Measurements from ENCODE around the gene LETM1. TPM values are rescaled to one million over a fixed set of nuclear protein-coding genes. Genes with fewer than 3 reads are reported as not detected.

Gene LETM1
- total and polyA plus RNA-seq, 2 donors (not counting 1 experiment from before 2014, with no cell fraction given): 15.8 to 70.4 TPM

DNA sequence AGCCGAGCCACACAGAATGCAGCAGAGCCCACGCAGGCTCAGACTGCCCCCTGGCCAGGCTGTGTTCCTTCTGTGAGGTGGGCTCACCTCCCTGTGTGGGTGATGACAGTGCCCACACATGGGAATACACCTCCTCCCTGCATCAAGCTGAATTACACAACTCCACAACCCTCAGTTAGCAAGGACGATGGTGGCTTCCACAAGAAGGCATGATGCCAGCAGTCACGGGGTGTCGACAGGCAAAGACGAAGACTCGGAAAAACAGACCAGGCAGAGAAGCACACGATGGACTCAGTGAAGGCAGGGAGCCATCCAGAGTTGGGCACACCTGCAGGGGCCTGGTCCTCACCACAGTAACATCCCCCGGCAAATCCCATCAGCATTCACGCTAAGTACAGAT is 12.1 kb downstream of the LETM1 start:
- Histone ChIP-seq H3K4me3 (replicated peaks in 1 of 4; ENCODE audit: control extremely low read depth in 1 of 4, insufficient read depth in 1 of 4, low read depth in 3 of 4, low read length in 4 of 4) (no peak overlapping the region), H3K4me1 (ENCODE audit: control insufficient read depth, extremely low read depth, insufficient read depth, low read length) (peaks cover 21% of the 10 kb centered on the region), H3K79me2 (ENCODE audit: control insufficient read depth, insufficient read depth, low read length) (peaks cover 29% of the 10 kb centered on the region), H3K9me3 (ENCODE audit: control insufficient read depth, insufficient read depth, low read depth, low read length) (no peaks in the 10 kb centered on the region), H4K20me1 (ENCODE audit: control insufficient read depth, extremely low read depth, insufficient read depth, low read length) (peaks cover 2% of the 10 kb centered on the region), H3K27me3 (ENCODE audit: control insufficient read depth, insufficient read depth, low read length) (no peaks in the 10 kb centered on the region), H3K9ac (ENCODE audit: insufficient read depth, low read length) (no peak overlapping the region), H3K4me2 (ENCODE audit: extremely low read depth, insufficient read depth, low read length) (peak overlapping the region; percentile 13), H3K36me3 (ENCODE audit: control insufficient read depth, insufficient read depth, low read length) (peaks cover 14% of the 10 kb centered on the region), H3K27ac (ENCODE audit: insufficient read depth, low read length) (peak overlapping the region; percentile 8), H2AFZ (ENCODE audit: low read length) (no peak overlapping the region)
- peak in 1 of 2 donors; percentile 46 for DNase-seq (ENCODE audit: low read depth in 2 of 2)
- no peak for TF ChIP-seq EZH2 (IDR thresholded peaks at IDR 0.05; ENCODE audit: low read length, missing control alignments)
- TF ChIP-seq, protein P1, sequence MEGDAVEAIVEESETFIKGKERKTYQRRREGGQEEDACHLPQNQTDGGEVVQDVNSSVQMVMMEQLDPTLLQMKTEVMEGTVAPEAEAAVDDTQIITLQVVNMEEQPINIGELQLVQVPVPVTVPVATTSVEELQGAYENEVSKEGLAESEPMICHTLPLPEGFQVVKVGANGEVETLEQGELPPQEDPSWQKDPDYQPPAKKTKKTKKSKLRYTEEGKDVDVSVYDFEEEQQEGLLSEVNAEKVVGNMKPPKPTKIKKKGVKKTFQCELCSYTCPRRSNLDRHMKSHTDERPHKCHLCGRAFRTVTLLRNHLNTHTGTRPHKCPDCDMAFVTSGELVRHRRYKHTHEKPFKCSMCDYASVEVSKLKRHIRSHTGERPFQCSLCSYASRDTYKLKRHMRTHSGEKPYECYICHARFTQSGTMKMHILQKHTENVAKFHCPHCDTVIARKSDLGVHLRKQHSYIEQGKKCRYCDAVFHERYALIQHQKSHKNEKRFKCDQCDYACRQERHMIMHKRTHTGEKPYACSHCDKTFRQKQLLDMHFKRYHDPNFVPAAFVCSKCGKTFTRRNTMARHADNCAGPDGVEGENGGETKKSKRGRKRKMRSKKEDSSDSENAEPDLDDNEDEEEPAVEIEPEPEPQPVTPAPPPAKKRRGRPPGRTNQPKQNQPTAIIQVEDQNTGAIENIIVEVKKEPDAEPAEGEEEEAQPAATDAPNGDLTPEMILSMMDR (conservative IDR thresholded peaks at IDR 0.05 in 1 of 2, IDR thresholded peaks at IDR 0.05 in 1 of 2; ENCODE audit: low read depth in 1 of 2, low read length in 2 of 2): no peak

DNA sequence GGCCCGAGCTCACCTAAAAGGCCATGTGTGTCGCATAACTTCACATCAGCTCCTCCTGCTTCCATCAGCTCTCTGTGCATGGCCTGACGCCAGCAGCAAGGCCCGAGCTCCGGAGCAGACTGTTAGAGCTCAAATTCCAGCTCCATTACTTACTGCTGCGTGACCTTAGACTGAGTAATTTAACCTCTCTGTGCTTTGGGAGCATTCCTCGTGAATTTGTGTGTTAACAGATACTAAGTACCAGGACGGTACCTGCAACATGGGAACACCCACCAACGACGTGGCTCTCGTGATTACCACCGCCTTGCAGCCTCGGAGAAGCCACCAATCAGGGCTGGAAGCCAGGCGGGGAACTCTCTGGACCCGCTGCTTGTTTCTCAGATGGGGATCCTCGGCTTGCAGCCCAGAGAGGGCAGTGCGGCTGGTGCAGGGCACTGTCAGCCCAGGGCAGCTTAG is 12.9 kb downstream of the LETM1 start:
- Histone ChIP-seq H3K27me3 (ENCODE audit: control insufficient read depth, insufficient read depth, low read length) (no peaks in the 10 kb centered on the region), H3K27ac (ENCODE audit: insufficient read depth, low read length) (peak overlapping the region; percentile 61)

DNA sequence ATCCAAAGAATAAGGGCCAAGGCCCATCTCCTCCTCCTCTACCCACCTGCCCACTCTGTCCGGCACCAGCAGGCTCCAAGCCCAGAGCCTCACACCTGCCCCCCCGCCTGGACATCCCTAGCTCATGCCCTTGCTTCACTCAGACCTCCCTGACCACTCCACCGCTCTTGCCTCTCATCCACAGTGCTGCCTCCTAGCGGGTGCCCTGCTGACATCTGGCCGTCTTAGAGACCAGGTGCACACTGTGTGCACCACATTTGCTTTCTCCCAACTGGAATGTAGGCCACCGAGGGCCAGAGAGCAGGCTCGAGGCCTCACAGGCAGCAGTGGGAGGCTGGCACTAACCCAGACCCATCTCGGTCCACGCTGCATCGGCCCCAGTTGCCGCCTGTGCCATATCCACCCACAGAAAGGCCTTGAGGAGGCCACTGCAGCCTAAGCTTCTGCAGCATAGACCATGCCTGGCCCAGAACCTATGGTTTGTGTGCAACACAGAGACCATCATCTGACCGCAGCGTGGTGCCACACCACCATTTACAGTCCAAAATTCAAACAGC is 13.5 kb downstream of the LETM1 start:
- TF ChIP-seq, protein P1 (conservative IDR thresholded peaks at IDR 0.05 in 1 of 2, IDR thresholded peaks at IDR 0.05 in 1 of 2; ENCODE audit: low read depth in 1 of 2, low read length in 2 of 2): no peak
- TF ChIP-seq EZH2 (IDR thresholded peaks at IDR 0.05; ENCODE audit: low read length, missing control alignments): no peak
- no peak overlapping the region for H3K4me3 ChIP-seq (replicated peaks in 1 of 4; ENCODE audit: control extremely low read depth in 1 of 4, insufficient read depth in 1 of 4, low read depth in 3 of 4, low read length in 4 of 4)
- no peaks in the 10 kb centered on the region for H3K27me3 ChIP-seq (ENCODE audit: control insufficient read depth, insufficient read depth, low read length)
- DNase-seq (ENCODE audit: low read depth in 2 of 2): peak in 1 of 2 donors; percentile 15
- no peak overlapping the region for H2AFZ ChIP-seq (ENCODE audit: low read length)
- peak overlapping the region; percentile 61 for H3K27ac ChIP-seq (ENCODE audit: insufficient read depth, low read length)
- H3K36me3 ChIP-seq (ENCODE audit: control insufficient read depth, insufficient read depth, low read length): peaks cover 16% of the 10 kb centered on the region
- H3K4me2 ChIP-seq (ENCODE audit: extremely low read depth, insufficient read depth, low read length): peak overlapping the region; percentile 44
- H3K4me1 ChIP-seq (ENCODE audit: control insufficient read depth, extremely low read depth, insufficient read depth, low read length): peaks cover 21% of the 10 kb centered on the region
- H3K79me2 ChIP-seq (ENCODE audit: control insufficient read depth, insufficient read depth, low read length): peaks cover 28% of the 10 kb centered on the region
- H4K20me1 ChIP-seq (ENCODE audit: control insufficient read depth, extremely low read depth, insufficient read depth, low read length): peaks cover 2% of the 10 kb centered on the region
- no peak overlapping the region for H3K9ac ChIP-seq (ENCODE audit: insufficient read depth, low read length)
- H3K9me3 ChIP-seq (ENCODE audit: control insufficient read depth, insufficient read depth, low read depth, low read length): no peaks in the 10 kb centered on the region

More for the DNA sequence above, 12.9 kb downstream of the LETM1 start:
- Histone ChIP-seq H3K9me3 (ENCODE audit: control insufficient read depth, insufficient read depth, low read depth, low read length) (no peaks in the 10 kb centered on the region), H3K79me2 (ENCODE audit: control insufficient read depth, insufficient read depth, low read length) (peaks cover 28% of the 10 kb centered on the region), H3K4me3 (replicated peaks in 1 of 4; ENCODE audit: control extremely low read depth in 1 of 4, insufficient read depth in 1 of 4, low read depth in 3 of 4, low read length in 4 of 4) (no peak overlapping the region), H3K4me1 (ENCODE audit: control insufficient read depth, extremely low read depth, insufficient read depth, low read length) (peaks cover 21% of the 10 kb centered on the region), H3K4me2 (ENCODE audit: extremely low read depth, insufficient read depth, low read length) (peak overlapping the region; percentile 72), H3K9ac (ENCODE audit: insufficient read depth, low read length) (no peak overlapping the region), H2AFZ (ENCODE audit: low read length) (no peak overlapping the region), H4K20me1 (ENCODE audit: control insufficient read depth, extremely low read depth, insufficient read depth, low read length) (peaks cover 2% of the 10 kb centered on the region), H3K36me3 (ENCODE audit: control insufficient read depth, insufficient read depth, low read length) (peaks cover 16% of the 10 kb centered on the region)
- peak; percentile 87 to 93 for DNase-seq (ENCODE audit: low read depth in 2 of 2)
- no peak for TF ChIP-seq EZH2 (IDR thresholded peaks at IDR 0.05; ENCODE audit: low read length, missing control alignments)
- TF ChIP-seq, protein P1 (conservative IDR thresholded peaks at IDR 0.05 in 1 of 2, IDR thresholded peaks at IDR 0.05 in 1 of 2; ENCODE audit: low read depth in 1 of 2, low read length in 2 of 2): no peak

All from fibroblast of lung (primary cell).